Right forelimb (tissue), 1 donor: ENCODE results near the gene STAMBPL1.

Experiments
- DNase-seq: peaks from one replicate; pipeline ENCODE4 v3.0.0-alpha.2; 2018

Gene STAMBPL1

DNA sequence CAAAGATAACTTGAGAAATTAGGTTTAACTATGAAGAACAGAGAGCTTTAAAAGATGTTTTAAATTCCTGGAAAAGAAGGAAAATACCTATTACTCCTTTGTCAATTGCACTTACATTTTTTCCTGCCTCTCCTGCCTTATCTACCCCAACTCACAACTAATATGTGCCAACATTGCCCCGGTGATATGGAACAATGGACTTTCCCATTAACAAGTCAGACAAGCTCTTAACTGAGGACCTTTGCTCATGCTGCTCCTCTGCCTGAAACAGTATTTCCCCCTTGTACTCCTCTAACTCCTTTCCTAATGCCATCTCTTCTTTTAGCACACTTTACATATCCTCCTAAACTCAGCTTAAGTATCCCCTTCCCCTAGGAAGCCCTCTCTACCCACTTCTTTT, 77.3 kb downstream of the STAMBPL1 start:
- no peak for DNase-seq

- no peak for DNase-seq
Measured at GRCh38 chr10:88958721-88959120, 78.7 kb downstream of the STAMBPL1 start.

DNA sequence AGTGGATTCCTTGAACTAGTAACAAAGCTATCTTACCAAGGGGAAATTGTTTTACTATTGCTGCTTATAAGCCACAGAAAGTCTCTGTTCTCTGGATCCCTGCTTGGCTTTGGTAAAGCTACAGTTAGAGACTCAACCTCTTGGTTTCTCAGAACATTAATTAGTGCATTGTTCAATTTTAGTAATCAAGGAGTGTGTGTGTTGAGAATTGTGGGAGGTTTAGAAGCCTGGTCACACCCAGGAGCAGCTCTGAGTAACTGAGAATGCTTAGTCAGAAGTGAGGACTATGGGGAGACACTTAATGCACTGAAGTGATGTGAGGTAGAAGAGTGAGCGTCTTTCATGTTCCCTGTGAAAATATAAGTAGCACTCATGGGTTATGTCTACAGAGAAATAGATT, 80.8 kb downstream of the STAMBPL1 start:
- DNase-seq = no peak

GRCh38 chr10:88961266-88961665, 81.2 kb downstream of the STAMBPL1 start:
- no peak for DNase-seq

DNA sequence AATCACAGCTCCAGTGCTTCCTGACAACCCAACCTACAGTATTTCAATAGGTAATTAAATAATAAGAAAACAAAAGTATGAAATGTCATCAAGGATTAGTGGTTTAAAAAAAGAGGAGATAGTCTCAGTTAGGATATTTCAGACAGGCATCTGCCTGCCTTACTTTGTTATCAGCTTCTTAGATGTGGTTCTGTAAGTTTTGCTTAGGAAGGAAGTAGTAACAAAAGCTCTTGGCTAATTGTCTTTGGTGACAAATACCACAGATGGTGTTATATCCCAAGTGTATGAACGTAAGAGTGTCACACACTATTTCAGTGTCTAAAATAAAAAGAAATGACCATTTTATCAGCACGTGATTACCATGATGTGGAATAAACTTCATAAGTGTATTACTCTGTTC, 82.3 kb downstream of the STAMBPL1 start:
- no peak for DNase-seq

GRCh38 chr10:88963318-88963717, 83.3 kb downstream of the STAMBPL1 start:
- DNase-seq = no peak

DNA sequence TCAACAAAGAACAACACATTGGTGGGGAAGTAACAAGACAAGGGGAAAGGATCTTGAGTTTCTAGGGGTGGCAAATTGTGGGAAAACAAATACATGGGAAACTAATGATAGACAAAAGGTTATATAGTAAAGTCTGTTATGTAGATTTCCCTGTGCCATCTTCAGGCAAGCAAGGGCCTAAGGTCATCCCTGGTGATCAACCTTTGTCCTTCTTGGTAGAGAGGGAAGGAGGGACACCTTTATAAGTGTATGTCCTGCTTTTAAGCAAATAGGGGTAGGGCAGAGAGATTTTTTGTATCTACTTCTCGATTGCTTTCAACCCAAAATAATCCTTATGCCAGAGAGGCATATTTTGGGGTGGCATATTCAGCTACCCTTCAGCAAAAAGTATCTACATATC, 84.3 kb downstream of the STAMBPL1 start:
- DNase-seq = no peak

GRCh38 chr10:88964869-88965415, 84.9 kb downstream of the STAMBPL1 start:
- no peak for DNase-seq

DNA sequence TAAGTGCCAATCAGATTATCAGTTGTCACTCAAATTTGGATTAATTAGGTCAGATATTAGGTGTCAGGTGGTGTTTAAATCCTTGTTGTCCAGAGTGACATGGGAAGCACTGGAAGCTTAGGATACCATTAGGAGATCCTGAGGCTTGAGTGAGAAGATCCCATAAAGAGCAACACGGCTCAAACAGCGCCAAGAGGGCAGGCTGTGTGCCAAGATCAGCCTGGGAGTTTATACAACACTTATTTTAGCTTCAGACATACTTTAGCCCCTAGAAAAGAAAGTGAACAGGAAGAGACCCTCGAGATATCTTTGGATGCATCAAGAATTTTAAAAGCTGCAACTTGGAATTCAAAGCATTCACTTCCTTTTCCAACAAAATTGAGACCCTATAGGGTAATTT, 86.8 kb downstream of the STAMBPL1 start:
- no peak for DNase-seq

GRCh38 chr10:88968391-88968790, 88.3 kb downstream of the STAMBPL1 start:
- DNase-seq = no peak

DNA sequence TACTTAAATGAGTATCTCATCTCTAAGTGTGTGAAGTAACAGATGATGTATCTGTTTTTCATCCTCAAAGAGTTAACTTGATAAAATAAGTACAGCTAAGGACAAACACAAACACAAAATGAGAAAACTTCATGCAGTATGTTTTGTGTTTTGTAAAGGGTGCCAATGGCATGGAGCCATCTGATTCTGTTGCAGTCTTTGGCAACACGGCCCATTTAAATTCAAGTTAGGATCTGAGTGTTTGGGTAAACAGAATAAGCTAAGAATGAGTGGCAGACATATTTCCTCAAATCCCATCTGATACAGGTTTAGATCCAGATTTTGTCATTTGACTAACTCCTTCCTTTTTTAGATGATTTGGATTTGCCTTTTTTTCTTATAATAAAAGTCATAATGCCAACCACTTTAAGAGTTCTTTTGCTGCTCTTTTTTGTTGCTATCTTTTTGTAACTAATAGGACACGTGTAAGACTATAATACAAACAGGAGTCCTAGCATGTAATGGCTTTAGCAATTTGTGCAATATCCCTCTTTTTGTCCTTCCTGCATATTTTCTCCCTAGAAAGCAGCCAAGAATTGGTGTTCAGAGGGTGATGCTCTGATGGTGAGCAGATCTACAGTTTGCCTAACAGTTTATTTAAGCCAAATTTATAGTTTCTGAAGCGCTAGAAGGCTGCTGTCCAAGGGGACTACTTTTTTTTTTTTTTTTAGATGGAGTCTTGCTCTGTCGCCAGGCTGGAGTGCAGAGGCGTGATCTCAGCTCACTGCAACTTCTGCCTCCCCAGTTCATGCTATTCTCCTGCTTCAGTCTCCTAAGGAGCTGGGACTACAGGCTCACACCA, 91.4 kb downstream of the STAMBPL1 start:
- DNase-seq = no peak
